Activated CD4-positive, alpha-beta T cell treated with anti-CD3 and anti-CD28 coated beads for 36 hours (primary cell): Measurements from ENCODE around the gene CLNK. TPM values are rescaled to one million over a fixed set of nuclear protein-coding genes. Genes with fewer than 3 reads are reported as not detected.

Experiments
- ATAC-seq: fragments of 200-7000 bp; cut with Tn5 transposase; one replicate; pipeline ENCODE4 v1.10.0; 2021; ENCODE audit warnings: mild to moderate bottlenecking, moderate library complexity
- CTCF ChIA-PET: fragments of 350-600 bp; sonication (Branson Sonifier 250); formaldehyde crosslinking; loops from one replicate; lab custom pipeline; 2021; ENCODE audit warnings: antibody characterized with exemption; lab: Charles Lee
- POLR2A ChIA-PET: fragments of 350-600 bp; sonication (Branson Sonifier 250); formaldehyde crosslinking; loops from one replicate; lab custom pipeline; 2021; ENCODE audit warnings: antibody characterized with exemption, inconsistent platforms; lab: Charles Lee
- DNase-seq: peaks from one replicate; pipeline ENCODE4 v3.0.0-alpha.2; 2020
- H3K27ac Mint-ChIP-seq: one replicate; pipeline ENCODE4 v1.8.0; 2021; ENCODE audit warnings: mixed read lengths
- H3K27me3 Mint-ChIP-seq: one replicate; pipeline ENCODE4 v1.8.0; 2021; ENCODE audit warnings: mixed read lengths
- H3K36me3 Mint-ChIP-seq: one replicate; pipeline ENCODE4 v1.8.0; 2021; ENCODE audit warnings: low read depth, mixed read lengths
- H3K4me1 Mint-ChIP-seq: one replicate; pipeline ENCODE4 v1.8.0; 2021; ENCODE audit warnings: mixed read lengths
- H3K4me3 Mint-ChIP-seq: one replicate; pipeline ENCODE4 v1.8.0; 2021; ENCODE audit warnings: mild to moderate bottlenecking, moderate library complexity, mixed read lengths
- H3K9me3 Mint-ChIP-seq: one replicate; pipeline ENCODE4 v1.8.0; 2021; ENCODE audit warnings: low read depth, mixed read lengths
- intact Hi-C, 2 experiments: fragments of 100-400 bp; cut with DNase I in 1 of 2; cut with micrococcal nuclease in 1 of 2; formaldehyde crosslinking; loops; one replicate each; pipeline versions ENCODE4 v1.14.2 to v1.15.1; 2022 to 2024; cut with DNase I, micrococcal nuclease
- total RNA-seq, 2 experiments: library from RNA; stranded (reverse); gene quantifications; one replicate each; pipeline ENCODE4 v1.2.3, GENCODE V29; 2021

The CLNK gene, protein sequence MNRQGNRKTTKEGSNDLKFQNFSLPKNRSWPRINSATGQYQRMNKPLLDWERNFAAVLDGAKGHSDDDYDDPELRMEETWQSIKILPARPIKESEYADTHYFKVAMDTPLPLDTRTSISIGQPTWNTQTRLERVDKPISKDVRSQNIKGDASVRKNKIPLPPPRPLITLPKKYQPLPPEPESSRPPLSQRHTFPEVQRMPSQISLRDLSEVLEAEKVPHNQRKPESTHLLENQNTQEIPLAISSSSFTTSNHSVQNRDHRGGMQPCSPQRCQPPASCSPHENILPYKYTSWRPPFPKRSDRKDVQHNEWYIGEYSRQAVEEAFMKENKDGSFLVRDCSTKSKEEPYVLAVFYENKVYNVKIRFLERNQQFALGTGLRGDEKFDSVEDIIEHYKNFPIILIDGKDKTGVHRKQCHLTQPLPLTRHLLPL
- not detected for total RNA-seq

DNA sequence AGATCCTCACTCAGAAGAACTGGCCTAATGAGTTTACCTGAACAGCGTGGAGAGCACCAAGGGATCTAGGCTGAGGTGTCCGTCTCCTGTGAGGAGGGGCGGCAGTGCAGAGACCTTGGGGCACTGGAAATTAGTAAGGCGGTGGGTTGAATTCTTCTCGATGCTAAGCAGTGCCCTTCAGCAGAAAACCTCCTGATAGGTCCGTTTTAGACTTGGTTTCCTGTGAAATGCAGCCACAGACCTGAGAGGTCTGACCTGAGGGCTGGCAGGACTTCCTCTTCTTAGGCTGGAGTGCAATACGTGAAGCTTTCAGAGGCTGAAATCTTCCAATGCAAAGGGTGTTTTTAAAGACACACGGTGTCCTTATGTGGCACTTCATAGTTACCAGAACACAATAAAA, at the start of gene CLNK:
Gene CLNK (minus strand): TSS at position 138 of the 400 bp plus-strand sequence. CDS start 16,899 bp downstream, outside the sequence.
- H3K36me3 Mint-ChIP-seq: no peaks in the 10 kb centered on the region
- ChIA-PET POLR2A (no interaction called here), CTCF (no interaction called here)
- H3K4me3 Mint-ChIP-seq: no peak within 1 kb of the TSS
- H3K27me3 Mint-ChIP-seq: no peaks in the 10 kb centered on the region
- no peaks in the 10 kb centered on the region for H3K9me3 Mint-ChIP-seq
- intact Hi-C loops: no loop called here
- DNase-seq (no peak), ATAC-seq (no peak)
- H3K27ac Mint-ChIP-seq: peak within 1 kb of the TSS; percentile 1
- peaks cover 3% of the 10 kb centered on the region for H3K4me1 Mint-ChIP-seq

DNA sequence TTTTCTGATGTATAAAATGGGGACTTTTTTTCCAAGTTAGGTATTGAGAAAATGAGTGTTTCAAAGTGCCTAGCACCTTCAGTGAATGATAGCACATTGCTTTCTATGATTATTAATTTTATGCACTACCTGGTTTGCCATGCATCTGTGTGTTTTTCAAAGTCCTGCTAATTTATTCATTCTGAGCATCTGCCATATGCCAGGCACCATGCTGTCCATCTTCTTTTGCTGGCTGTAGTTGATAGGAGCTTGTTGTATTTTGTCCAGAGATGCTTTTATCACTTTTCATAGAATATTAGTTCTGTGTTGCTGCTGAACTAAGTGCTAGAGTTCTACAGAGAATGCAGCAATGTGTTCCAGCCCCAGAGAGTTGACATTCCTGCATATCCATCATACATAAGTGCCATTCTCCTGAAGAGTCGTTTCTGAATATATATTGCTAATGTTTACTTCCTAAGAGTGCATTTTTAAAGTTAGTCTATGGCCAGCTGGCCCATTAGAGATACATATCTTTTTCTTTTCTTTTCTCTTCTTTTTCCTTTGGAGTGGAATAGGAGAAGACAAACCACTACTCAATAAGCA, 49.0 kb upstream of the CLNK start:
- Mint-ChIP-seq H3K4me3 (no peak overlapping the region), H3K9me3 (no peaks in the 10 kb centered on the region), H3K27ac (no peak overlapping the region), H3K36me3 (no peaks in the 10 kb centered on the region), H3K27me3 (peaks cover 2% of the 10 kb centered on the region), H3K4me1 (peaks cover 47% of the 10 kb centered on the region)
- DNase-seq (no peak), ATAC-seq (no peak)
- ChIA-PET POLR2A (no interaction called here), CTCF (interaction anchor here (1.3 kb wide), 1 partner anchor 13 kb away, joined by 3 read pairs; no protein-coding TSS in a partner anchor)
- intact Hi-C loops: loop anchor here (5.0 to 10.0 kb wide), 4 partner anchors 61 to 751 kb away; partner anchors contain the start of gene ZNF518B (in 2 of the 2)

GRCh38 chr4:10732914-10733415, 48.4 kb upstream of the CLNK start:
- POLR2A ChIA-PET: no interaction called here

GRCh38 chr4:10732235-10732913, 47.8 kb upstream of the CLNK start:
- H3K9me3 Mint-ChIP-seq: no peaks in the 10 kb centered on the region
- peak overlapping the region; percentile 10 for H3K27ac Mint-ChIP-seq
- H3K4me1 Mint-ChIP-seq: peaks cover 50% of the 10 kb centered on the region
- ATAC-seq: peak; percentile 40
- intact Hi-C loops: loop anchor here (5.0 to 10.0 kb wide), 4 partner anchors 60 to 752 kb away; partner anchors contain the start of gene ZNF518B (in 2 of the 2)
- ChIA-PET POLR2A (no interaction called here), CTCF (interaction anchor here (1.0 kb wide), 1 partner anchor 272 kb away, joined by 3 read pairs; no protein-coding TSS in a partner anchor)
- H3K27me3 Mint-ChIP-seq: peaks cover 2% of the 10 kb centered on the region
- DNase-seq: peak; percentile 65
- no peaks in the 10 kb centered on the region for H3K36me3 Mint-ChIP-seq
- no peak overlapping the region for H3K4me3 Mint-ChIP-seq

More at GRCh38 chr4:10732914-10733415, 48.4 kb upstream of the CLNK start:
- Mint-ChIP-seq H3K27ac (peak overlapping the region; percentile 53), H3K27me3 (peaks cover 2% of the 10 kb centered on the region), H3K4me1 (peaks cover 47% of the 10 kb centered on the region), H3K4me3 (no peak overlapping the region), H3K9me3 (no peaks in the 10 kb centered on the region), H3K36me3 (no peaks in the 10 kb centered on the region)
- intact Hi-C loops: loop anchor here (5.0 to 10.0 kb wide), 4 partner anchors 61 to 752 kb away; partner anchors contain the start of gene ZNF518B (in 2 of the 2)
- DNase-seq (no peak), ATAC-seq (no peak)
- CTCF ChIA-PET: interaction anchor here (1.0 to 1.3 kb wide), 2 partner anchors 13 to 272 kb away, joined by 3 read pairs; no protein-coding TSS in a partner anchor

GRCh38 chr4:10731690-10732089, 47.1 kb upstream of the CLNK start:
- ChIA-PET CTCF (interaction anchor here (1.0 kb wide), 1 partner anchor 271 kb away, joined by 3 read pairs; no protein-coding TSS in a partner anchor), POLR2A (no interaction called here)
- no peak overlapping the region for H3K4me3 Mint-ChIP-seq

GRCh38 chr4:10731162-10731561, 46.6 kb upstream of the CLNK start:
- Mint-ChIP-seq H3K27me3 (peaks cover 2% of the 10 kb centered on the region), H3K4me1 (peaks cover 58% of the 10 kb centered on the region), H3K27ac (peak overlapping the region; percentile 24), H3K9me3 (no peaks in the 10 kb centered on the region), H3K36me3 (no peaks in the 10 kb centered on the region), H3K4me3 (no peak overlapping the region)
- POLR2A ChIA-PET: no interaction called here
- intact Hi-C loops: loop anchor here (2.0 to 10.0 kb wide), 5 partner anchors 59 to 754 kb away; partner anchors contain the start of gene ZNF518B (in 2 of the 2)
- CTCF ChIA-PET: no interaction called here
- ATAC-seq (no peak), DNase-seq (no peak)

More at GRCh38 chr4:10731690-10732089, 47.1 kb upstream of the CLNK start:
- H3K9me3 Mint-ChIP-seq: no peaks in the 10 kb centered on the region
- no peak overlapping the region for H3K27ac Mint-ChIP-seq
- peaks cover 2% of the 10 kb centered on the region for H3K27me3 Mint-ChIP-seq
- intact Hi-C loops: loop anchor here (2.0 to 10.0 kb wide), 5 partner anchors 59 to 753 kb away; partner anchors contain the start of gene ZNF518B (in 2 of the 2)
- H3K4me1 Mint-ChIP-seq: peaks cover 57% of the 10 kb centered on the region
- ATAC-seq: no peak
- no peak for DNase-seq
- no peaks in the 10 kb centered on the region for H3K36me3 Mint-ChIP-seq

GRCh38 chr4:10730590-10730989, 46.0 kb upstream of the CLNK start:
- ChIA-PET POLR2A (no interaction called here), CTCF (no interaction called here)
- peaks cover 2% of the 10 kb centered on the region for H3K27me3 Mint-ChIP-seq
- intact Hi-C loops: loop anchor here (2.0 to 10.0 kb wide), 5 partner anchors 58 to 754 kb away; partner anchors contain the start of gene ZNF518B (in 2 of the 2)
- H3K36me3 Mint-ChIP-seq: no peaks in the 10 kb centered on the region
- H3K4me1 Mint-ChIP-seq: peaks cover 58% of the 10 kb centered on the region
- H3K4me3 Mint-ChIP-seq: no peak overlapping the region
- H3K27ac Mint-ChIP-seq: peak overlapping the region; percentile 26
- no peak for DNase-seq
- peak; percentile 60 for ATAC-seq
- H3K9me3 Mint-ChIP-seq: no peaks in the 10 kb centered on the region

GRCh38 chr4:10730019-10730418, 45.5 kb upstream of the CLNK start:
- Mint-ChIP-seq H3K4me3 (no peak overlapping the region), H3K27ac (peak overlapping the region; percentile 26), H3K36me3 (no peaks in the 10 kb centered on the region), H3K27me3 (peaks cover 2% of the 10 kb centered on the region), H3K9me3 (no peaks in the 10 kb centered on the region), H3K4me1 (peaks cover 57% of the 10 kb centered on the region)
- intact Hi-C loops: loop anchor here (2.0 to 10.0 kb wide), 5 partner anchors 58 to 755 kb away; partner anchors contain the start of gene ZNF518B (in 2 of the 2)
- DNase-seq (peak; percentile 22), ATAC-seq (peak; percentile 63)
- CTCF ChIA-PET: no interaction called here
- POLR2A ChIA-PET: no interaction called here

DNA sequence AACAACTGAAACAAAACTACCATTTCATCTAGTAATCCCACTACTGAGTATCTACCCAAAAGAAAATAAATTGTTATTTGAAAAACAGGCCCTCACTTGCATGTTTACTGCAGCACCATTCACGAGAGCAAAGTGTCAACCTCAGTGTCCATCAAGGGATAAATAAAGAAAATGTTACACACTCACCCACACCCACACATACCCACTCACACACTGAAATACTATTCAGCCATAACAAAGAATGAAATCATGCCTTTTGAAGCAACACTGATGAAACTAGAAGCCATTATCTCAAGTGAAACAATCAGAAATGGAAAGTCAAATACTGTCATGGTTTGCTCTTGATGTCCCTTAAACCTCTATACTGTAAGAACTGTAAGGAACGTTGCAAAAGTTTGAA, 44.8 kb upstream of the CLNK start:
- intact Hi-C loops: no loop called here
- ChIA-PET CTCF (no interaction called here), POLR2A (no interaction called here)
- ATAC-seq (no peak), DNase-seq (no peak)
- Mint-ChIP-seq H3K4me3 (no peak overlapping the region), H3K9me3 (no peaks in the 10 kb centered on the region), H3K27ac (no peak overlapping the region), H3K4me1 (peaks cover 53% of the 10 kb centered on the region), H3K36me3 (no peaks in the 10 kb centered on the region), H3K27me3 (peaks cover 2% of the 10 kb centered on the region)

DNA sequence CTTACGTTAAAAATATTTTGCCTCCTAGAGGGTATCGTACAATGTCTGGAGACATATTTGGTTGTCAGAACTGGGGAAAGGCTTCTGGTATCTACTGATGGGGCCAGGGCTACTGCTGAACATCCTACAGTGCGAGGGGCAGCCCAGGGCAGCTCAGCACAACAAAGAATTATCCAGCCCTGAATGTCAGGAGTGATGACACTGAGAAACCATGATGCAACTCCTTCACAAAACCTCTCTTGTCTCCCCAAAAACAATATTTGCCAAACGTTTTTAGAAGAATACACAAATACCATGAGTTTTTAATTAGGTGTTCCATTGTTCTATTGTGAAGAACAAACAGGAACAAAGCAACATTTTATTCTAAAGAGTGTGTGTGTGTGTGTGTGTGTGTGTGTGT, 43.4 kb upstream of the CLNK start:
- ChIA-PET CTCF (no interaction called here), POLR2A (no interaction called here)
- Mint-ChIP-seq H3K36me3 (no peaks in the 10 kb centered on the region), H3K9me3 (no peaks in the 10 kb centered on the region), H3K27me3 (peaks cover 2% of the 10 kb centered on the region), H3K4me3 (no peak overlapping the region), H3K27ac (no peak overlapping the region), H3K4me1 (peaks cover 54% of the 10 kb centered on the region)
- intact Hi-C loops: no loop called here
- DNase-seq (no peak), ATAC-seq (no peak)
